Measurements from ENCODE around the gene TNFSF9. TPM values are rescaled to one million over a fixed set of nuclear protein-coding genes. Genes with fewer than 3 reads are reported as not detected.

The TNFSF9 gene
- total RNA-seq, 2 experiments from 2014 or later = 1.5 to 1.7 TPM

Other genes with a start within 250 kb of the TNFSF9 start
- under 1 TPM; 0.26 to 0.29 TPM for gene ACER1, start 197.4 kb upstream of the TNFSF9 start, total RNA-seq
- gene CLPP, start 169.5 kb upstream of the TNFSF9 start, total RNA-seq = 100 to 1,000 TPM; 142 to 160 TPM
- gene ALKBH7, start 158.2 kb upstream of the TNFSF9 start, total RNA-seq = 10 to 100 TPM; 46.1 to 48.8 TPM
- 1 to 10 TPM; 2.1 to 2.6 TPM for gene PSPN, start 155.1 kb upstream of the TNFSF9 start, total RNA-seq
- 10 to 100 TPM; 71.2 to 71.5 TPM for gene GTF2F1, start 137.9 kb upstream of the TNFSF9 start, total RNA-seq
- 100 to 1,000 TPM; 345 to 354 TPM for gene KHSRP, start 106.2 kb upstream of the TNFSF9 start, total RNA-seq
- under 1 TPM; 0.16 to 0.18 TPM for gene SLC25A41, start 97.3 kb upstream of the TNFSF9 start, total RNA-seq
- gene SLC25A23, start 71.2 kb upstream of the TNFSF9 start, total RNA-seq = 10 to 100 TPM; 27.5 to 28.0 TPM
- 1 to 10 TPM in 1 of 2 experiments, not detected in 1; 1.1 TPM for gene CRB3, start 66.8 kb upstream of the TNFSF9 start, total RNA-seq
- 10 to 100 TPM; 94.1 to 97.5 TPM for gene DENND1C, start 49.2 kb upstream of the TNFSF9 start, total RNA-seq
- 1 to 10 TPM; 6.6 to 6.9 TPM for gene TUBB4A, start 28.7 kb upstream of the TNFSF9 start, total RNA-seq
- gene CD70, start 60.1 kb downstream of the TNFSF9 start, total RNA-seq = 10 to 100 TPM; 16.9 to 17.3 TPM
- gene TNFSF14, start 139.1 kb downstream of the TNFSF9 start, total RNA-seq = 10 to 100 TPM; 47.1 to 47.6 TPM
- gene C3, start 189.6 kb downstream of the TNFSF9 start, total RNA-seq = 1 to 10 TPM in 1 of 2 experiments, under 1 TPM in 1; 0.52 to 1.2 TPM
- 10 to 100 TPM; 76.7 to 85.6 TPM for gene GPR108, start 206.6 kb downstream of the TNFSF9 start, total RNA-seq
- 10 to 100 TPM; 13.9 to 15.2 TPM for gene TRIP10, start 208.7 kb downstream of the TNFSF9 start, total RNA-seq
- gene SH2D3A, start 236.4 kb downstream of the TNFSF9 start, total RNA-seq = 10 to 100 TPM; 28.2 to 28.5 TPM
- 100 to 1,000 TPM; 122 to 125 TPM for gene VAV1, start 241.7 kb downstream of the TNFSF9 start, total RNA-seq